Measurements from ENCODE around the gene YIF1A.
A peak's percentile ranks its signal among the peaks of the same experiment; 100 is the strongest.

The YIF1A gene

DNA sequence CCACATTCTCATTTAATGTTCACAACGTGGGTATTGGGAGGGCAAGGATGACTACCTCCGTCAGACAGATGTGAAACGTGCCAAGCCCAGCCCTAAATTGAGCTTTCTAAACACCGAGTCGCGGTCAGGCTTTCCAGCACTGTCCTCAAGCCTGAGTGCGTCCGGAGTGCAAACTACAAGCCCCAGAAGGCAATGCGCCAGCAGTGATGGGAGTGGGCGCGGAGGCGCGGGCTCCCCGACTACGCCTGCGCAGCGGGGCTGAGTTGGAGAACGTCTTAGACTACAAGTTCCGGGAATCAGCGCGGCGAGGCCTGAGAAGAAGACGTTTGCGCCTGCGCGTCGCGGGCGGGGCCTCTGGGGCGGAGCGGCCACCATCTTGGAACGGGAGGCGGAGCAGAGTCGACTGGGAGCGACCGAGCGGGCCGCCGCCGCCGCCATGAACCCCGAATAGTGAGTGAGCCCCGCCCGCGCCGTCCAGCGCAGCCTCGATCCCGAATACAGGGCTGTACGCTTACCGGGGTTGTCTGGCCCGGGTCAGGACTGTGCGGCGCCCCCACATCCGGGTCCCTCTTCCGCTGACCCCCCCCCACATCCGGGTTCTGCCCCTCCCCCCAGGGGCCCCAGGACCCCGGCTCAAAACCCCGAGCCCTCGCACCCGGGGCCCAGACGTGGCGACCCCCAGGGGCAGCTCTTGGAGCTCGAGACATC, 20.5 kb downstream of the YIF1A start, which contains the start of gene RAB1B (continued):
- TF ChIP-seq ZNF843 (tag by site-specific recombination; IDR thresholded peaks at IDR 0.05) (no peak), ZBTB20 (tag by site-specific recombination; IDR thresholded peaks at IDR 0.05) (no peak; the same call in 1 of the 2 replicates), ZNF10 (tag by site-specific recombination; IDR thresholded peaks at IDR 0.05) (no peak), ZNF211 (tag by site-specific recombination; IDR thresholded peaks at IDR 0.05; ENCODE audit: low read depth) (no peak), KLF10 (tag by site-specific recombination; IDR thresholded peaks at IDR 0.05) (no peak), PATZ1 (tag by site-specific recombination; IDR thresholded peaks at IDR 0.05) (peak; percentile 73), MZF1 (tag by site-specific recombination; IDR thresholded peaks at IDR 0.05; ENCODE audit: borderline replicate concordance) (no peak), ZNF701 (tag by site-specific recombination; IDR thresholded peaks at IDR 0.05) (no peak), ZNF175 (tag by site-specific recombination; IDR thresholded peaks at IDR 0.05) (no peak)
- TF ChIP-seq, protein P1, sequence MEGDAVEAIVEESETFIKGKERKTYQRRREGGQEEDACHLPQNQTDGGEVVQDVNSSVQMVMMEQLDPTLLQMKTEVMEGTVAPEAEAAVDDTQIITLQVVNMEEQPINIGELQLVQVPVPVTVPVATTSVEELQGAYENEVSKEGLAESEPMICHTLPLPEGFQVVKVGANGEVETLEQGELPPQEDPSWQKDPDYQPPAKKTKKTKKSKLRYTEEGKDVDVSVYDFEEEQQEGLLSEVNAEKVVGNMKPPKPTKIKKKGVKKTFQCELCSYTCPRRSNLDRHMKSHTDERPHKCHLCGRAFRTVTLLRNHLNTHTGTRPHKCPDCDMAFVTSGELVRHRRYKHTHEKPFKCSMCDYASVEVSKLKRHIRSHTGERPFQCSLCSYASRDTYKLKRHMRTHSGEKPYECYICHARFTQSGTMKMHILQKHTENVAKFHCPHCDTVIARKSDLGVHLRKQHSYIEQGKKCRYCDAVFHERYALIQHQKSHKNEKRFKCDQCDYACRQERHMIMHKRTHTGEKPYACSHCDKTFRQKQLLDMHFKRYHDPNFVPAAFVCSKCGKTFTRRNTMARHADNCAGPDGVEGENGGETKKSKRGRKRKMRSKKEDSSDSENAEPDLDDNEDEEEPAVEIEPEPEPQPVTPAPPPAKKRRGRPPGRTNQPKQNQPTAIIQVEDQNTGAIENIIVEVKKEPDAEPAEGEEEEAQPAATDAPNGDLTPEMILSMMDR (tag by site-specific recombination; IDR thresholded peaks at IDR 0.05), result no peak

GRCh38 chr11:66267379-66268243, 21.3 kb downstream of the YIF1A start:
- ChIA-PET POLR2A (interaction anchor here (0.5 to 1.8 kb wide), 10 partner anchors 8 to 408 kb away, joined by 3 to 9 read pairs (median 5); partner anchors contain the start of genes CNIH2, DPP3, MUS81 and YIF1A), CTCF (interaction anchor here (0.5 to 1.4 kb wide), 8 partner anchors 11 to 379 kb away, joined by 3 to 6 read pairs (median 4); partner anchors contain the start of genes FIBP and YIF1A)
- Histone ChIP-seq H3K4me1 (ENCODE audit: control insufficient read depth, insufficient read depth, low read length) (peaks cover 2% of the 10 kb centered on the region; the same call in 1 of the 2 replicates), H3K4me3 (ENCODE audit: low read depth, low read length) (peak overlapping the region; percentile 45), H3K27ac (ENCODE audit: extremely low read depth, low read depth, low read length) (peak overlapping the region; percentile 73), H3K9me3 (ENCODE audit: control insufficient read depth, insufficient read depth, low read depth, low read length) (no peaks in the 10 kb centered on the region), H3K36me3 (ENCODE audit: control insufficient read depth in 2 of 2, insufficient read depth in 1 of 2, low read length in 2 of 2) (peaks cover 0 to 66% of the 10 kb centered on the region in 2 experiments; a peak in 2 of 3 replicates)
- TF ChIP-seq SCRT2 (tag by site-specific recombination; IDR thresholded peaks at IDR 0.05), result peak; percentile 33; the same call in 1 of the 2 replicates
- peak; percentile 55; the same call in 1 of the 2 replicates for TF ChIP-seq GLIS1 (tag by site-specific recombination; IDR thresholded peaks at IDR 0.05)
- peak; percentile 82 for TF ChIP-seq KLF1 (tag by site-specific recombination; IDR thresholded peaks at IDR 0.05)
- TF ChIP-seq OVOL3 (tag by site-specific recombination; IDR thresholded peaks at IDR 0.05), result no peak
- no peak for TF ChIP-seq ZNF76 (tag by site-specific recombination; IDR thresholded peaks at IDR 0.05; ENCODE audit: borderline replicate concordance, low read depth)
- peak; percentile 61; the same call in 1 of the 2 replicates for TF ChIP-seq ZBTB20 (tag by site-specific recombination; IDR thresholded peaks at IDR 0.05)
- TF ChIP-seq, protein P2, sequence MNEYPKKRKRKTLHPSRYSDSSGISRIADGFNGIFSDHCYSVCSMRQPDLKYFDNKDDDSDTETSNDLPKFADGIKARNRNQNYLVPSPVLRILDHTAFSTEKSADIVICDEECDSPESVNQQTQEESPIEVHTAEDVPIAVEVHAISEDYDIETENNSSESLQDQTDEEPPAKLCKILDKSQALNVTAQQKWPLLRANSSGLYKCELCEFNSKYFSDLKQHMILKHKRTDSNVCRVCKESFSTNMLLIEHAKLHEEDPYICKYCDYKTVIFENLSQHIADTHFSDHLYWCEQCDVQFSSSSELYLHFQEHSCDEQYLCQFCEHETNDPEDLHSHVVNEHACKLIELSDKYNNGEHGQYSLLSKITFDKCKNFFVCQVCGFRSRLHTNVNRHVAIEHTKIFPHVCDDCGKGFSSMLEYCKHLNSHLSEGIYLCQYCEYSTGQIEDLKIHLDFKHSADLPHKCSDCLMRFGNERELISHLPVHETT (tag by site-specific recombination; IDR thresholded peaks at IDR 0.05), result no peak
- no peak for TF ChIP-seq ZNF19 (tag by site-specific recombination; IDR thresholded peaks at IDR 0.05; ENCODE audit: low read depth)
- peak; percentile 35; the same call in 1 of the 2 replicates for TF ChIP-seq ZBTB17 (tag by site-specific recombination; IDR thresholded peaks at IDR 0.05)
- no peak for TF ChIP-seq SALL2 (tag by site-specific recombination; IDR thresholded peaks at IDR 0.05; ENCODE audit: borderline replicate concordance)
- TF ChIP-seq ZNF416 (tag by site-specific recombination; IDR thresholded peaks at IDR 0.05), result no peak
- TF ChIP-seq, protein P3, sequence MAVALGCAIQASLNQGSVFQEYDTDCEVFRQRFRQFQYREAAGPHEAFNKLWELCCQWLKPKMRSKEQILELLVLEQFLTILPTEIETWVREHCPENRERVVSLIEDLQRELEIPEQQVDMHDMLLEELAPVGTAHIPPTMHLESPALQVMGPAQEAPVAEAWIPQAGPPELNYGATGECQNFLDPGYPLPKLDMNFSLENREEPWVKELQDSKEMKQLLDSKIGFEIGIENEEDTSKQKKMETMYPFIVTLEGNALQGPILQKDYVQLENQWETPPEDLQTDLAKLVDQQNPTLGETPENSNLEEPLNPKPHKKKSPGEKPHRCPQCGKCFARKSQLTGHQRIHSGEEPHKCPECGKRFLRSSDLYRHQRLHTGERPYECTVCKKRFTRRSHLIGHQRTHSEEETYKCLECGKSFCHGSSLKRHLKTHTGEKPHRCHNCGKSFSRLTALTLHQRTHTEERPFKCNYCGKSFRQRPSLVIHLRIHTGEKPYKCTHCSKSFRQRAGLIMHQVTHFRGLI (tag by site-specific recombination; IDR thresholded peaks at IDR 0.05), result no peak
- TF ChIP-seq ZIC2 (tag by site-specific recombination; IDR thresholded peaks at IDR 0.05), result peak; percentile 30; the same call in 1 of the 2 replicates
- no peak for TF ChIP-seq ZNF138 (tag by site-specific recombination; IDR thresholded peaks at IDR 0.05; ENCODE audit: borderline replicate concordance)
- TF ChIP-seq ZBTB21 (tag by site-specific recombination; IDR thresholded peaks at IDR 0.05), result no peak
- TF ChIP-seq, protein P4, sequence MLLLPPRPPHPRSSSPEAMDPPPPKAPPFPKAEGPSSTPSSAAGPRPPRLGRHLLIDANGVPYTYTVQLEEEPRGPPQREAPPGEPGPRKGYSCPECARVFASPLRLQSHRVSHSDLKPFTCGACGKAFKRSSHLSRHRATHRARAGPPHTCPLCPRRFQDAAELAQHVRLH (tag by site-specific recombination; IDR thresholded peaks at IDR 0.05), result no peak
- peak; percentile 55; the same call in 1 of the 2 replicates for TF ChIP-seq ZNF561 (tag by site-specific recombination; IDR thresholded peaks at IDR 0.05; ENCODE audit: borderline replicate concordance)

All from HEK293 (cell line).